NCI-H748 (cell line): ENCODE data around the gene RAB37.

Experiments used
- DNase-seq: peaks from one replicate; lab custom pipeline; 2025; ENCODE audit not compliant: unreplicated experiment; lab: John Stamatoyannopoulos, UW

RAB37 gene

DNA sequence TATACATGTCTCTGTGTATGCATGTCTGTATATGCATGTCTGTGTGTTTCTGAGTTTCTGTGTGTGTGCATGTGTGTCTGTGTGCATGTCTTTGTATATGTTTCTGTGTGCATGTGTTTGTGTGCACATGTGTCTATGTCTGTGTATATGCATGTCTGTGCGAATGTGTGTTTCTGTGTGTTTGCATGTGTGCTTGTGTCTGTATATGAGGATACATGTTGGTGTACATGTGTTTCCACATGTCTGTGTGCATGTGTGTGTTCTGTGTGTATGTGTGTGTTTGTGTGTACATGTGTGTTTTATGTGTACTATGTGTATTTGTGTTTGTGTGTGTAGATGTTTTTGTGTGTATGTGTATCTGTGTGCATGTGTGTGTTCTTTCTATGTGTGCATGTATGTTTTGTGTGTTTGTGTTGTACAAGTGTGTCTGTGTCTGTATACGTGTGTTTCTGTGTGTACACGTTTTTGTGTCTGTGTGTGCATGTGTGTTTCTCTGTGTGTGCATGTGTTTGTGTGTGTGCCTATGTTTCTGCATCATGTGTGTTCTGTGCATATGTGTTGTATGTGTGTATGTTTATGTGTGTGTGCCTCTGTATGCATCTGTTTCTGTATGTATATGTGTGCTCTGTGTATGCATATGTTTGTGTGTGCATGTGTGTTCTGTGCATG is 8.9 kb upstream of the RAB37 start:
- no peak for DNase-seq

GRCh38 chr17:74728702-74729075 is 8.4 kb upstream of the RAB37 start:
- DNase-seq: no peak

DNA sequence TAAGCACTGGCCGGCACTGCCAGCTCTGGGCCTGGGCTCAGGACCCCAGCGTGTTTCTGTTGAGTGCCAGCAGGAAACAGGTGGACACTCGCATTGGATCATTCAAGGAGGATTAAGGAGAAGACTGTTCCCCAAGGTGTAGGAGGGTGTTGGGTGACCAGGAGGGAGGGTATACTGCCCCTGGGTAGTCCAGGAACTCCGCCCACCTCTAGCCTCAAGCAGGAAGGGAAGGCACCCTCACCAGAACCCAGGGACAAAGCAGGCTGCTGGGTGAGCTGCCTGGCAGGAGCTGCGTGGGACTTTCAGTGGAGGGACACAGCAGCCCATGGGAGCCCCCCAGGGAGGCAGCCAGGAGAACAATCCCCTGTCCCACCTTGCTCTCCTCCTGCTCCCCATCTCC is 7.7 kb upstream of the RAB37 start:
- no peak for DNase-seq

GRCh38 chr17:74729866-74730265 is 7.2 kb upstream of the RAB37 start:
- DNase-seq: no peak

DNA sequence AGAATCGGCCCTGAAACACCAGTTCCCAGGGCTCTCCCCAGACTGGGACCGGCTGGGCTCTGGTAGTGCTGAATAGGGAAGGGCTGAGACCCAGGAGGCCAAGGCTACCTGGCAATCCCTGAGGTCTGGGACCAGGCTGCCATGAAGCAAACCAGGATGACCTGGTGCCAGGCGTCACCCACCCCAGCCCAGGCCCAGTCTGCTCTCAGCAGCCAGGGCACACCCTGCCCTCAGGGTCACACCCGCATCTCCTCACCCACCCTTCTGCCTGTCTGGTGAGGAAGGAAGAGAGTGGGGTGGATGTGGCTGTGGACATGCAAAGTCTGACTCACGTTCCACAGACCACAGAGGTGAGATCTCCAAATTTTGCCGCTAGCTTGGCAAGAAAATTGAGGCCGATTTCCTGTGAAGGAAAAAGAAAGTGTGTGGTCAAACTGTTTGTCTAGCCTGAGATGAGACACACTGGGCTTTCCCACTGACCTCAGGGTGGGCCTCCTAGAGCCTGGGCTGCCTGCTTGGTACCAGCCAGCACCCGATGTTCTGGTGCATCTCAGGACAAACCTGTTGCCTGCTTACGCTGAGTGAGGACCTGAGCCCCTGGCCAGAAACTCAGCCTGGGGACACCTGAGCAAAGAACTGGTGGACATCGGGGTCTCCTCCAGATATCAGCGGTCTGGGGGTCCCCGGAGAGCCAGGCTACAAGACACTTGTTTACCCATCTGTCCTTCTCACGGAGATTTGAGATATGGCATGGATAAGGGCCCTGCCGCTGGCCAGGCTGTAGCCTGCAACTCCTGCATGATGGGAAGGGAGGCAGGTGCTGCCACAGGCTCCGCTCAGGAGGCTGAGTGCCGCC is 6.3 kb upstream of the RAB37 start:
- DNase-seq: no peak

GRCh38 chr17:74731347-74731605 is 5.8 kb upstream of the RAB37 start:
- DNase-seq: no peak

DNA sequence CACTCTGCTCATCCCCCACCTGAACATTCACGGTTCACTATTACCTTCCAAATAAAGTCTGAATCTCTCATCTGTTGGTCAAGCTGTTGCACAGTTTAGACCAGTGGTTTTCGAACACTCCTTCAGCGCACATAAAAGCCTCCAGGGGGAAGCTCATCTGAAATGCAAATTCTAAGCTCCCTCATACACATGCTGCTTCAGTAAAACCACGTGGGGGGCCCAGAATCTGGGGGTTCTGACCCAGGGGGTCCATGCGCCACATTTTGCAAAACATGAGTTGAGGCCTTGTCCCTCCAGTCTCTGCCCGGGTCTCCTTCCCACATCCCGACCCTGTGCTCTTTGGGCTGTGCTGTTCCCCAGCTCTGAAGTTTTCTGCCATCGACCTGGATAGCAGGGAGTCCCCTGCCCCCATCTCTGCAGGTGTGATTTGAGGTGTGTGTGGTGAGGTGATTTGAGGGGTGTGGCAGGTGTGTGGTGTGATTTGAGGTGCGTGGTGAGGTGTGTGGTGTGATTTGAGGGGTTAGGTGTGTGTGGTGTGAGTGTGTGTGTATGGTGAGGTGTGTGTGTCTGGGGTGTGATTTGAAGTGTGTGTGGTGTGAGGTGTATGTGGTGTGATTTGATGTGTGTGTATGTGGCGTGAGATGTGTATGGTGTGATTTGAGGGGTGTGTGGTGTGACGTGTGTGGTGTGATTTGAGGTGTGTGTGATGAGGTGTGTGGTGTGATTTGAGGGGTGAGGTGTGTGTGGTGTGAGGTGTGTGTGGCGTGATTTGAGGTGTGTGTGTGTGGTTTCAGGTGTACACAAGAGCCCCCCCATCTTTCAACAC is 4.8 kb upstream of the RAB37 start:
- no peak for DNase-seq

- no peak for DNase-seq
Observed at GRCh38 chr17:74733365-74734122, 3.5 kb upstream of the RAB37 start.

GRCh38 chr17:74734256-74734655 is 2.8 kb upstream of the RAB37 start:
- no peak for DNase-seq

- DNase-seq: peak; percentile 10
Observed at GRCh38 chr17:74737299-74738050, 419 bp downstream of the RAB37 start.

DNA sequence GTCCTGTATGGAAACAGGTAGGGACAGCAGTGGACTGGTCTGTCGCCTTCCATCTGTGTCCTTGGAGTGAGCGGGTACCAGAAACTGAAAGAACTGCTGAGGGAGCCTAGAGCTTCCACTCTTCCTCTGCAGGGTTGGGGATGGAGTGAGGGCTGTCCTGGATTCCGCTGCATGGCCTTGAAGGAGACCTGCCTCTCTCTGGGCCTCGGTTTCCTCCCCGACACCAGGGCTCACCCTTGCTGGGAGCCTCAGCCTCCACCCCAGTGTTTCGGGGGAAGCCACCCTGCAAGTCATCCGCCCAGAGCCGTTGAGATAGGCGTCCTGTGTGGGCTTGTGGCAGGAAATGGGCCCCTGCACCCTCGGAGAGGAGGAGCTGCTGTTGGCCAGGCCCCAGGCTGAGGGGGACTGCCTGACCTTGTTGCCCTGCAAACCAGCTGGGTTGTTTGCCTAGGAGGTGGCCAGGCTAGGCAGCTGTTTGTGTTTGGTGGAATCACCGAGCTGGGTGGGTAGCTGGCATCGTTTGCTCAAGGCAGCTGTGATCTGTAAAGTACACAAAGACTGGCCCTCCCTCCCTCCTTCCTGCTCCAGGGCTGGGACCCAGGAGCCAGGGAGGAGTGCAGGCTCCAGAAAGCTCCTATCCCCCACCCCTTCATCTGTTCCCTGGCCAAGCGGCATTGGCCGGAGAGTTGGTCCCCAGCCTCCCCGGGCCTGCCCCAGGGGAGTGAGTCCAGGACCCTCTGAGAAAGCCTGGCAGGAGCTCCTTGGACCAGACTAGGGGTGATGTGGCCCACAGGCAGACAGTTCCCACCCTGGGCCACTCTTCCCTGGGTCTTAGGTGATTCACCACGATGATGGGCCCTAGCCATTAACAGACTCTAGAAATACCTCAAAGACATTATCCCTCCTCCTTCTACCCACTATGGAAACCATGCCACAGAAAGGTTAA is 1.3 kb downstream of the RAB37 start:
- peak; percentile 52 for DNase-seq

GRCh38 chr17:74739227-74739831 is 2.3 kb downstream of the RAB37 start:
- DNase-seq: no peak

DNA sequence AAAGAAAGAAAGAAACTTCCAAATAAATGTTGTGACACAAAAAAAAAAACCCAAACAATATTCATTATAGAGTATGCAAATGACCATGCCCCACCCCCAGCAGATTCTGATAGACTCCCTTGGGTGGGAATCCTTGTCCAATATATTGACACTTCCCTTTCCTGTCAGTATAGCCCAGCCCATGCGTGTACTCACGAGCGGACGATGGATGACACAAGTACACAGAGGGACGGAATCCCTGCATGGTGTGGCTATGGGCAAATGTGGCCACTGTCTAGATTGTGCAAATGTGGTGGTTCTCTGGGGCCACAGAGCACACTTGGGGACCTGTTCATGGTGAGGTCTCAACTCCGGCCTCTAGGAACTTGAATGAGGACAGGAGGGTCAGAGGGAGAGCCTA is 3.1 kb downstream of the RAB37 start:
- DNase-seq: no peak

- DNase-seq: no peak
Observed at GRCh38 chr17:74740641-74741387, 3.8 kb downstream of the RAB37 start.

GRCh38 chr17:74742153-74742515 is 5.1 kb downstream of the RAB37 start:
- peak; percentile 13 for DNase-seq

GRCh38 chr17:74742978-74743545 is 6.0 kb downstream of the RAB37 start:
- DNase-seq: no peak

DNA sequence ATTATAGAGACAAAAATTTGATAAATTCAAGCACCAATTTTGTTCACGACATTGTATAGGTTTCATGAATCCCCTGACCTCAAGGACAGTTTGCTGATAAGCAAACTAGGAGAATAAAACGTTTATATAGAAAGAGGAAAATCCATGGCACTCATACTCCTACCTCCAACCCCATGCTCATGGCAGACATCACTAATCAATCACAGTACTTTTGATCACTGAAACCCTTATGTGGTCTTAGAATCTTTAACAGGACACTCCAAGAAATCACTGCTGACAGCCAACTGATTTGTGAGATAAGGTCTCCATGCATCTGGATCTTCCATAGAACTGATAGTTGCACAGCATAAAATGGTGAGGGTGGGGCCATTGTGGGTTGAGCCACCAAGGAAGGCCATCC is 6.7 kb downstream of the RAB37 start:
- no peak for DNase-seq

GRCh38 chr17:74744349-74744713 is 7.3 kb downstream of the RAB37 start:
- no peak for DNase-seq
